WERI-Rb-1 (cell line): Measurements from ENCODE around the gene HDGFL1.

Experiments used
- DNase-seq: peaks from one replicate; pipeline ENCODE4 v3.0.0-alpha.2; 2020
- H3K27ac ChIP-seq: fragments of 250-450 bp; sonication (Bioruptor Pico); 2 replicates; pipeline ENCODE4 v1.5.1; 2020; ENCODE audit warnings: mild to moderate bottlenecking, moderate library complexity
- H3K27me3 ChIP-seq: fragments of 250-450 bp; sonication (Bioruptor Pico); 2 replicates; pipeline ENCODE4 v1.5.1; 2021; ENCODE audit warnings: mild to moderate bottlenecking, low read depth, moderate library complexity; ENCODE audit not compliant: insufficient read depth, severe bottlenecking
- H3K36me3 ChIP-seq: fragments of 250-450 bp; sonication (Bioruptor Pico); 2 replicates; pipeline ENCODE4 v1.5.1; 2020; ENCODE audit warnings: mild to moderate bottlenecking, moderate library complexity
- H3K4me3 ChIP-seq: 2 replicates; pipeline ENCODE4 v1.5.1; 2011; ENCODE audit warnings: low read depth, mild to moderate bottlenecking, control low read depth, low read length
- H3K9me3 ChIP-seq: fragments of 250-450 bp; sonication (Bioruptor Pico); 2 replicates; pipeline ENCODE4 v1.5.1; 2021; ENCODE audit warnings: mild to moderate bottlenecking, moderate library complexity; ENCODE audit not compliant: severe bottlenecking
- CTCF ChIP-seq: IDR thresholded peaks from 2 replicates; pipeline ENCODE4 v1.5.1; 2011; ENCODE audit warnings: low read depth, mild to moderate bottlenecking, control low read depth, inconsistent platforms, low read length

Gene HDGFL1

DNA sequence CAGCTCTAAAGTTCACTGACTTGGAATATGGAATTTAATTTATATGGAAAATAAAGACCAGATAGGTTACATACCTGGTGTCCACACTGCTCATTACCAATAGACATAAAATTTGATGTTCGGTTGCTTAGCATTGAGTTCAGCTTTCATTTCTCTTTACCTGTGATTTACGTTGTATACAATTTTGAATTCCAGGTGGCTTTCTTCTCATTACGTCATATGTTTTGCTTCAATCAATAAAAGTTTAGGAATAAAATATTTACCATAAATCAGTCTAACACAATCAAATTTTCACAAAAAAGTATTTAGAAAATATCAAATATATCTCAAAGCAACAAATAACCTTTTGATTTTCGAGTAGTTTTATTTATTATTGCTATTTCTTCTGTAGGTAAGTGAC is 40.8 kb downstream of the HDGFL1 start:
- no peak overlapping the region for H3K27ac ChIP-seq
- no peaks in the 10 kb centered on the region for H3K9me3 ChIP-seq
- TF ChIP-seq CTCF = no peak
- no peak for DNase-seq
- no peaks in the 10 kb centered on the region for H3K27me3 ChIP-seq
- H3K4me3 ChIP-seq = no peak overlapping the region
- no peaks in the 10 kb centered on the region for H3K36me3 ChIP-seq

- no peak overlapping the region for H3K27ac ChIP-seq
- H3K36me3 ChIP-seq = no peaks in the 10 kb centered on the region
- no peak overlapping the region for H3K4me3 ChIP-seq
- H3K9me3 ChIP-seq = no peaks in the 10 kb centered on the region
- DNase-seq = no peak
- no peak for TF ChIP-seq CTCF
- H3K27me3 ChIP-seq = no peaks in the 10 kb centered on the region
Observed at GRCh38 chr6:22612236-22612635, 42.9 kb downstream of the HDGFL1 start.

DNA sequence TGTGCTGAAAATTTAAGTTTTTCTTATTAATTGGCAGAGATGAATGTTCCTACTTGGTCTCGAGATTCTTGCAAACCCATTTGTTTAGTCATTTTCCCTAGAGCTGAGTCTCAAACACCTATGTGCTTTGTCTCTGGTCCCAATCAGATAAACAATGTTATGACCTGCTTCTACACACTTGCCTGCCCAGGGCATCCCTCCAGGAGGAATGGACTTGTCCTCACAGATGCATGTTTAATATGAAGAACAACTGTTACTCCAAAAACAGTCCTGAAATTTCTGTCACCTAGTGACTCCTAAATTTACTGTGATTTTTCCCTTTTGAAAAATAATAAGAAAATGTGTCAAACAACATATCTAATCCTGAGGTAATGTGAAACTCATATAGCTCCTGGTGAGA is 43.7 kb downstream of the HDGFL1 start:
- H3K9me3 ChIP-seq = no peaks in the 10 kb centered on the region

GRCh38 chr6:22613695-22614094 is 44.3 kb downstream of the HDGFL1 start:
- Histone ChIP-seq H3K27ac (no peak overlapping the region), H3K9me3 (no peaks in the 10 kb centered on the region), H3K27me3 (no peaks in the 10 kb centered on the region), H3K36me3 (no peaks in the 10 kb centered on the region), H3K4me3 (no peak overlapping the region)
- no peak for DNase-seq
- no peak for TF ChIP-seq CTCF

More for the DNA sequence above, 43.7 kb downstream of the HDGFL1 start:
- DNase-seq = no peak
- Histone ChIP-seq H3K36me3 (no peaks in the 10 kb centered on the region), H3K27me3 (no peaks in the 10 kb centered on the region), H3K4me3 (no peak overlapping the region), H3K27ac (no peak overlapping the region)
- no peak for TF ChIP-seq CTCF

- Histone ChIP-seq H3K27me3 (no peaks in the 10 kb centered on the region), H3K36me3 (no peaks in the 10 kb centered on the region), H3K27ac (no peak overlapping the region), H3K4me3 (no peak overlapping the region), H3K9me3 (no peaks in the 10 kb centered on the region)
- no peak for TF ChIP-seq CTCF
- no peak for DNase-seq
Observed at GRCh38 chr6:22614547-22614946, 45.2 kb downstream of the HDGFL1 start.

DNA sequence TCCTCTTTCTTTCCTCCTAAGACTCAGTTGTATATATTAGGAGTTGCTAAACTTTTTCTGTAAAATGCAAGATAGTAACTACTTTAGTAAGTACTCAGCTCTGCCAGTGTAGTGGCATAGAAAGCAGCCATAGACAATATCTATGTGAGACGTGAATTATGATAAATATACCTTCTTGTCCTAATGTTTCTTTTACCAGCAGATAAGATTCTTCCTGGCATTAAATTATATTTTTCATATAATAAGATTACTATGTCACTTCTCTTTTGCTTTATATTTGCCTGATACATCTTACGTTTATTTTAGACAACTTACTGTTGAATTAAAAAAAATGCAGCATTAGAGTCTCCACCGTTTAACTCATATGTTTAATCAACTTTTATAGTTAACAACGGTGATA is 51.7 kb downstream of the HDGFL1 start:
- H3K36me3 ChIP-seq = no peaks in the 10 kb centered on the region
- H3K27me3 ChIP-seq = no peaks in the 10 kb centered on the region
- H3K4me3 ChIP-seq = no peak overlapping the region
- no peaks in the 10 kb centered on the region for H3K9me3 ChIP-seq
- H3K27ac ChIP-seq = no peak overlapping the region
- DNase-seq = no peak
- TF ChIP-seq CTCF = no peak
